Activated T-cell treated with anti-CD3 and anti-CD28 coated beads, Interleukin-2, amount 50 U/mL, for 48 hours (primary cell): ENCODE measurements around the gene ZNF217.
"Not testable (repeated sequence)": the region's sequence is repeated elsewhere in the genome, so short reads cannot be mapped to it uniquely, and the experiment has no call there.

ENCODE experiments used
- DNase-seq, 2 experiments: peaks; one replicate each; pipeline ENCODE4 v3.0.0-alpha.2; 2020

The ZNF217 gene

DNA sequence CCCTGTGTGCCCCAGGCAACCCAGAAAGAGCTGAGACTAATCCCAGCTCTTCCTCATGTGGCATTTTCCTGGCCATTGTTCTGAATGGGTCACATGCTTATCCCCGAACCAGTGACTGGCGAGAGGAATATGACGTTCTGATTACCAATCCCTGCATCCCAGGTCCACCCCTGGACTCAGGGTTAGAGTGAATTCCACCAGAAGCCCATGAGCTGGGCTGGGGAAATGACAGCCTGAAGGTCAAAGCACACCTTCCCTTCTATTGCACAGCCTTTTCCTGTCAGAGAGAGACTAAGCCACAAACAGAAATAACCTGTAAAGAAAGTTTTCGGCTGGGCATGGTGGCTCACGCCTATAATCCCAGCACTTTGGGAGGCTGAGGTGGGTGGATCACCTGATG, 70.9 kb downstream of the ZNF217 start:
- no peak for DNase-seq

DNA sequence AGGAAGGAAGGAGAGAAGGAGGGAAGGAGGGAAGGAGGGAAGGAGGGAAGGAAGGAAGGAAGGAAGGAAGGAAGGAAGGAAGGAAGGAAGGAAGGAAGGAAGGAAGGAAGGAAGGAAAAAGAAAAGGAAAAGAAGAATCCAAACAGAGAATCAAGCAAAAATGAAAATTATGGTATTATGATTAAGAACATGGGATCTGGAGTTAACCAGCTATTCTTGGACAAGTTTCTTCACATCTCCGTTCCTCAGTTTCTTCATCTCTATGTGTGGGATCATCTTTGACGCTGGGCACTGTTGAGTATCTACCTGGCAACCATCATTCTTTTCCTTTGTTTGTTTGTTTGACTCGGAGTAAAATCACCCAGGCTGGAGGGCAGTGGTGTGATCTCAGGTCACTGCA, 71.6 kb downstream of the ZNF217 start:
- DNase-seq = no peak

DNA sequence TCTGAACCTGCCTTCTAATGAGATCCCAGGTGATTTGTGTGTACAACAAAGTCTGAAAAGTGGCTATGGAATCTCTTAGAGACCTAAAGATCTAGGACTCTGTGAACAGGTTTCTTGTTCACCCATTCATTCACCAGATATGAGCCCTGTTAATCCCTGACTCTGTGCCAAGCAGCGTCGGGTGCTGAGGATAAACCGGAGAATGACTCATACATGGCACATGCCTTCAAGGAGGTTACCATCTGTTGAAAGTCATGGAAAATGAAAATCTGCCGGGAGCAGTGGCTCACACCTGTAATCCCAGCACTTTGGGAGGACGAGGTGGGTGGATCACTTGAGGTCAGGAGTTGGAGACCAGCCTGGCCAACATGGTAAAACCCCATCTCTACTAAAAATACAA, 72.2 kb downstream of the ZNF217 start:
- not testable (repeated sequence) for DNase-seq

GRCh38 chr20:53517146-53517545, 76.5 kb downstream of the ZNF217 start:
- no peak for DNase-seq
